PC-3 (cell line): ENCODE measurements around the gene GATA2. TPM values are rescaled to one million over a fixed set of nuclear protein-coding genes. Genes with fewer than 3 reads are reported as not detected.

ENCODE experiments used
- ATAC-seq: fragments of 200-7000 bp; cut with Tn5 transposase; 2 replicates; pipeline ENCODE4 v1.9.1; 2020; ENCODE audit warnings: mild to moderate bottlenecking, moderate library complexity
- BruUV-seq: library from RNA; stranded (reverse); fragments of 400-500 nt; replicated peaks from 2 replicates; lab custom pipeline; 2021; lab: Mats Ljungman, UMichigan
- CTCF ChIA-PET: fragments of 300-600 bp; sonication (Branson Sonifier 250); formaldehyde crosslinking; loops from one replicate; lab custom pipeline; 2022; ENCODE audit warnings: antibody characterized with exemption; lab: Charles Lee
- POLR2A ChIA-PET: fragments of 300-600 bp; sonication (Branson Sonifier 250); formaldehyde crosslinking; loops from one replicate; lab custom pipeline; 2022; ENCODE audit warnings: antibody characterized with exemption; ENCODE audit not compliant: unreplicated experiment; lab: Charles Lee
- DNase-seq: peaks from one replicate; pipeline ENCODE4 v3.0.0-alpha.2; 2015
- H2AFZ ChIP-seq: fragments of 300-600 bp; sonication (generic); 2 replicates; pipeline ENCODE4 v1.6.0; 2016; ENCODE audit warnings: antibody characterized with exemption, low read length
- H3F3A ChIP-seq: fragments of 300-600 bp; sonication (generic); one replicate; pipeline ENCODE4 v1.6.0; 2017; ENCODE audit warnings: antibody characterized with exemption, low read length, control low read depth, mild to moderate bottlenecking; ENCODE audit not compliant: unreplicated experiment
- H3K27ac ChIP-seq: fragments of 300-600 bp; sonication (generic); 2 replicates; pipeline ENCODE4 v1.5.1; 2016; ENCODE audit warnings: mild to moderate bottlenecking, low read length
- H3K27me3 ChIP-seq: fragments of 300-600 bp; sonication (generic); 2 replicates; pipeline ENCODE4 v1.6.1; 2016; ENCODE audit warnings: low read length, mixed read lengths
- H3K36me3 ChIP-seq: fragments of 300-600 bp; sonication (generic); 2 replicates; pipeline ENCODE4 v1.6.1; 2016; ENCODE audit warnings: low read depth, mixed run types, low read length, mixed read lengths
- H3K4me1 ChIP-seq: fragments of 300-600 bp; sonication (generic); 2 replicates; pipeline ENCODE4 v1.5.1; 2016; ENCODE audit warnings: low read length; ENCODE audit not compliant: insufficient read depth
- H3K4me2 ChIP-seq: fragments of 300-600 bp; sonication (generic); 2 replicates; pipeline ENCODE4 v1.6.0; 2016; ENCODE audit warnings: low read length
- H3K4me3 ChIP-seq: fragments of 300-600 bp; sonication (generic); 2 replicates; pipeline ENCODE4 v1.5.1; 2016; ENCODE audit warnings: mild to moderate bottlenecking, low read length, mixed read lengths
- H3K79me2 ChIP-seq: fragments of 300-600 bp; sonication (generic); 2 replicates; pipeline ENCODE4 v1.6.1; 2017; ENCODE audit warnings: low read length, mixed read lengths
- H3K9ac ChIP-seq: fragments of 300-600 bp; sonication (generic); 2 replicates; pipeline ENCODE4 v1.6.0; 2016; ENCODE audit warnings: mild to moderate bottlenecking, low read length
- H3K9me2 ChIP-seq: fragments of 300-600 bp; sonication (generic); replicated peaks from 2 replicates; pipeline ENCODE4 v1.6.1; 2016; ENCODE audit warnings: mixed run types, low read length, mixed read lengths
- H3K9me3 ChIP-seq: fragments of 300-600 bp; sonication (generic); 2 replicates; pipeline ENCODE4 v1.6.1; 2016; ENCODE audit warnings: low read length, mixed read lengths
- H4K20me1 ChIP-seq: fragments of 300-600 bp; sonication (generic); 2 replicates; pipeline ENCODE4 v1.6.1; 2016; ENCODE audit warnings: low read length, mixed read lengths
- EZH2 ChIP-seq: fragments of 300-600 bp; sonication (generic); IDR thresholded peaks from one replicate; pipeline ENCODE4 v1.6.1; 2017; ENCODE audit warnings: antibody characterized with exemption, mild to moderate bottlenecking, low read length; ENCODE audit not compliant: unreplicated experiment
- EZH2phosphoT487 ChIP-seq: fragments of 300-600 bp; sonication (generic); IDR thresholded peaks from 2 replicates; pipeline ENCODE4 v1.6.1; 2018; ENCODE audit warnings: mild to moderate bottlenecking, antibody characterized with exemption, low read length, borderline replicate concordance
- intact Hi-C: fragments of 100-400 bp; cut with micrococcal nuclease; formaldehyde crosslinking; loops from 2 replicates; pipeline ENCODE4 v1.9.0; 2023
- total RNA-seq: library from RNA; depleted of rRNA; stranded (reverse); fragments of >200 nt; gene quantifications from 2 replicates; pipeline ENCODE4 v1.2.3, GENCODE V29; 2014
- TF ChIP-seq, protein P1 (sequence below): fragments of 300-600 bp; sonication (generic); conservative IDR thresholded peaks from 2 replicates; pipeline ENCODE4 v1.5.1; 2017; ENCODE audit warnings: antibody characterized with exemption, low read depth, mild to moderate bottlenecking, low read length

GATA2 gene
- total RNA-seq, 1 experiment from 2014 or later = 32.4 TPM

GRCh38 chr3:128488991-128489673 lies 3.9 kb downstream of the GATA2 start:
- H3F3A ChIP-seq = no peaks in the 10 kb centered on the region
- ATAC-seq (no peak; the same call in 1 of the 2 replicates), DNase-seq (peak; percentile 62)
- H3K27me3 ChIP-seq = no peaks in the 10 kb centered on the region
- ChIA-PET POLR2A (no interaction called here), CTCF (interaction anchor here (0.5 kb wide), 2 partner anchors 8 to 398 kb away, joined by 3 to 5 read pairs; no protein-coding TSS in a partner anchor)
- H3K79me2 ChIP-seq = peaks cover 96% of the 10 kb centered on the region
- peak overlapping the region; percentile 68 for H2AFZ ChIP-seq
- peak overlapping the region; percentile 60 for H3K27ac ChIP-seq
- H3K4me1 ChIP-seq = peaks cover 23% of the 10 kb centered on the region
- no peaks in the 10 kb centered on the region; the same call in 1 of the 2 replicates for H4K20me1 ChIP-seq
- intact Hi-C loops = loop anchor here (2.0 kb wide), 1 partner anchor 56 kb away; no protein-coding TSS in a partner anchor
- peak overlapping the region; percentile 92 for H3K4me2 ChIP-seq
- TF ChIP-seq EZH2 = no peak
- TF ChIP-seq EZH2phosphoT487 = no peak
- TF ChIP-seq, protein P1, sequence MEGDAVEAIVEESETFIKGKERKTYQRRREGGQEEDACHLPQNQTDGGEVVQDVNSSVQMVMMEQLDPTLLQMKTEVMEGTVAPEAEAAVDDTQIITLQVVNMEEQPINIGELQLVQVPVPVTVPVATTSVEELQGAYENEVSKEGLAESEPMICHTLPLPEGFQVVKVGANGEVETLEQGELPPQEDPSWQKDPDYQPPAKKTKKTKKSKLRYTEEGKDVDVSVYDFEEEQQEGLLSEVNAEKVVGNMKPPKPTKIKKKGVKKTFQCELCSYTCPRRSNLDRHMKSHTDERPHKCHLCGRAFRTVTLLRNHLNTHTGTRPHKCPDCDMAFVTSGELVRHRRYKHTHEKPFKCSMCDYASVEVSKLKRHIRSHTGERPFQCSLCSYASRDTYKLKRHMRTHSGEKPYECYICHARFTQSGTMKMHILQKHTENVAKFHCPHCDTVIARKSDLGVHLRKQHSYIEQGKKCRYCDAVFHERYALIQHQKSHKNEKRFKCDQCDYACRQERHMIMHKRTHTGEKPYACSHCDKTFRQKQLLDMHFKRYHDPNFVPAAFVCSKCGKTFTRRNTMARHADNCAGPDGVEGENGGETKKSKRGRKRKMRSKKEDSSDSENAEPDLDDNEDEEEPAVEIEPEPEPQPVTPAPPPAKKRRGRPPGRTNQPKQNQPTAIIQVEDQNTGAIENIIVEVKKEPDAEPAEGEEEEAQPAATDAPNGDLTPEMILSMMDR = no peak
- no peaks in the 10 kb centered on the region for H3K36me3 ChIP-seq
- H3K9me3 ChIP-seq = no peaks in the 10 kb centered on the region
- no peaks in the 10 kb centered on the region for H3K9me2 ChIP-seq
- peak overlapping the region; percentile 84 for H3K9ac ChIP-seq
- no TSS peak for BruUV-seq
- peak overlapping the region; percentile 93 for H3K4me3 ChIP-seq

- no peaks in the 10 kb centered on the region for H3K27me3 ChIP-seq
- peak overlapping the region; percentile 92 for H3K4me2 ChIP-seq
- peak overlapping the region; percentile 60 for H3K27ac ChIP-seq
- peak; percentile 42 for DNase-seq
- 0 out of 2 replicates have a peak, but pooled peaks have one; percentile 1 for ATAC-seq
- peak overlapping the region; percentile 68; the same call in 1 of the 2 replicates for H2AFZ ChIP-seq
- H4K20me1 ChIP-seq = no peaks in the 10 kb centered on the region; the same call in 1 of the 2 replicates
- no peak for TF ChIP-seq EZH2phosphoT487
- TF ChIP-seq, protein P1 = no peak
- no peak for TF ChIP-seq EZH2
- H3K9me3 ChIP-seq = no peaks in the 10 kb centered on the region
- peak overlapping the region; percentile 93 for H3K4me3 ChIP-seq
- BruUV-seq = no TSS peak
- ChIA-PET POLR2A (no interaction called here), CTCF (interaction anchor here (0.5 kb wide), 1 partner anchor 9 kb away, joined by 5 read pairs; no protein-coding TSS in a partner anchor)
- intact Hi-C loops = loop anchor here (2.0 kb wide), 1 partner anchor 56 kb away; no protein-coding TSS in a partner anchor
- H3K9ac ChIP-seq = peak overlapping the region; percentile 84
- H3K79me2 ChIP-seq = peaks cover 98% of the 10 kb centered on the region
- no peaks in the 10 kb centered on the region for H3K9me2 ChIP-seq
- H3K4me1 ChIP-seq = peaks cover 28% of the 10 kb centered on the region
- H3F3A ChIP-seq = peaks cover 2% of the 10 kb centered on the region
- H3K36me3 ChIP-seq = no peaks in the 10 kb centered on the region
These were observed 4.4 kb downstream of the GATA2 start for GRCh38 chr3:128488636-128488990.
